Astrocyte (in vitro differentiated cells and primary cell): ENCODE data around the gene NPY4R2. TPM values are rescaled to one million over a fixed set of nuclear protein-coding genes. Genes with fewer than 3 reads are reported as not detected.
"Not testable (repeated sequence)": the region's sequence is repeated elsewhere in the genome, so short reads cannot be mapped to it uniquely, and the experiment has no call there.

Experiments
- DNase-seq: peaks from one replicate; pipeline ENCODE4 v3.0.0-alpha.2; 2010; ENCODE audit warnings: low read depth
- FAIRE-seq: peaks from 2 replicates; lab custom pipeline; 2011; peaks lifted over from hg19 to GRCh38; lab: Jason Lieb, UNC
- H2AFZ ChIP-seq: 2 replicates; pipeline ENCODE4 v1.6.0; 2012; ENCODE audit warnings: low read depth, low read length, inconsistent platforms
- H3K27ac ChIP-seq: 2 replicates; pipeline ENCODE4 v1.5.1; 2011; ENCODE audit warnings: low read depth, low read length, inconsistent platforms
- H3K27me3 ChIP-seq: 2 replicates; pipeline ENCODE4 v1.6.0; 2011; ENCODE audit warnings: low read length, inconsistent platforms; ENCODE audit not compliant: insufficient read depth
- H3K36me3 ChIP-seq: 2 replicates; pipeline ENCODE4 v1.5.1; 2011; ENCODE audit warnings: low read length, inconsistent platforms; ENCODE audit not compliant: insufficient read depth
- H3K4me1 ChIP-seq: 2 replicates; pipeline ENCODE4 v1.5.1; 2011; ENCODE audit warnings: low read length, inconsistent platforms; ENCODE audit not compliant: insufficient read depth
- H3K4me2 ChIP-seq: 2 replicates; pipeline ENCODE4 v1.6.0; 2012; ENCODE audit warnings: low read length, inconsistent platforms
- H3K4me3 ChIP-seq: 2 replicates; pipeline ENCODE4 v1.5.1; 2011; ENCODE audit warnings: low read depth, mild to moderate bottlenecking, low read length, inconsistent platforms; ENCODE audit not compliant: insufficient read depth
- H3K79me2 ChIP-seq: 2 replicates; pipeline ENCODE4 v1.6.0; 2012; ENCODE audit warnings: mild to moderate bottlenecking, low read length, inconsistent platforms; ENCODE audit not compliant: insufficient read depth
- H3K9ac ChIP-seq: 2 replicates; pipeline ENCODE4 v1.6.0; 2012; ENCODE audit warnings: mild to moderate bottlenecking, low read length, inconsistent platforms
- H3K9me3 ChIP-seq: 2 replicates; pipeline ENCODE4 v1.5.1; 2012; ENCODE audit warnings: low read depth, mild to moderate bottlenecking, low read length, inconsistent platforms; ENCODE audit not compliant: insufficient read depth
- H4K20me1 ChIP-seq: 2 replicates; pipeline ENCODE4 v1.6.0; 2012; ENCODE audit warnings: low read length, inconsistent platforms; ENCODE audit not compliant: insufficient read depth
- H3K27ac Mint-ChIP-seq: one replicate; pipeline ENCODE4 v1.8.0; 2021; ENCODE audit warnings: mild to moderate bottlenecking, mixed read lengths; ENCODE audit not compliant: unreplicated experiment
- H3K27me3 Mint-ChIP-seq: one replicate; pipeline ENCODE4 v1.8.0; 2021; ENCODE audit warnings: low read depth, mixed read lengths; ENCODE audit not compliant: unreplicated experiment
- H3K36me3 Mint-ChIP-seq: one replicate; pipeline ENCODE4 v1.8.0; 2021; ENCODE audit warnings: low read depth, mixed read lengths; ENCODE audit not compliant: unreplicated experiment
- H3K4me1 Mint-ChIP-seq: one replicate; pipeline ENCODE4 v1.8.0; 2021; ENCODE audit warnings: low read depth, mixed read lengths; ENCODE audit not compliant: unreplicated experiment
- H3K4me3 Mint-ChIP-seq: one replicate; pipeline ENCODE4 v1.8.0; 2021; ENCODE audit warnings: mild to moderate bottlenecking, moderate library complexity, mixed read lengths; ENCODE audit not compliant: unreplicated experiment
- H3K9me3 Mint-ChIP-seq: one replicate; pipeline ENCODE4 v1.8.0; 2021; ENCODE audit warnings: mild to moderate bottlenecking, mixed read lengths; ENCODE audit not compliant: unreplicated experiment
- total RNA-seq: library from RNA; stranded (reverse); gene quantifications from 2 replicates; pipeline ENCODE4 v1.2.1, GENCODE V29; 2021

NPY4R2 gene
- total RNA-seq, 1 donor from 2014 or later: not detected

DNA sequence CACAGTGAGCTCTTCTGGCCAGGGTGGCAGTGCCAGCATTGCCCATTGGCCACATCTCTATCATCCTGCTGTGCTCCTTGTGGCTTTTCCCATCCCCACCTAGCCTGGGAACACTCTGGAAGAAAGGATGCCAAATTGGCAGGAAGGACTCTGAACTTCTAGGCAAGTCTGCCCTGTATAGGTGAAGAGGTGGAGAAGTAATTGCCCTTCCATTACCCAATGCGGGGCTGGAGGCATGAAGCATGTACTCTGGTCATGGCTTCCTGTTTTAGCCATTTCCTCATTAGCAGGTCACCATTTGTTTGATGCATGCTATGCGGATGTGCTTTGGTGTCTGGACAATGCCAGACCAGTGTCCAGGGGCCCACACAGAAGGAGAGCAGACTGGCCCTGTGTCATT lies 32.1 kb upstream of the NPY4R2 start:
- not testable (repeated sequence) for H4K20me1 ChIP-seq, H3K4me3 Mint-ChIP-seq, H3K36me3 Mint-ChIP-seq, H3K36me3 ChIP-seq, H3K4me1 ChIP-seq, FAIRE-seq, H3K27ac Mint-ChIP-seq, H3K27me3 ChIP-seq, H3K4me3 ChIP-seq, H3K27ac ChIP-seq, H3K9ac ChIP-seq, DNase-seq, H3K27me3 Mint-ChIP-seq, H3K4me2 ChIP-seq, H3K9me3 Mint-ChIP-seq, H3K4me1 Mint-ChIP-seq, H3K9me3 ChIP-seq, H2AFZ ChIP-seq, H3K79me2 ChIP-seq

DNA sequence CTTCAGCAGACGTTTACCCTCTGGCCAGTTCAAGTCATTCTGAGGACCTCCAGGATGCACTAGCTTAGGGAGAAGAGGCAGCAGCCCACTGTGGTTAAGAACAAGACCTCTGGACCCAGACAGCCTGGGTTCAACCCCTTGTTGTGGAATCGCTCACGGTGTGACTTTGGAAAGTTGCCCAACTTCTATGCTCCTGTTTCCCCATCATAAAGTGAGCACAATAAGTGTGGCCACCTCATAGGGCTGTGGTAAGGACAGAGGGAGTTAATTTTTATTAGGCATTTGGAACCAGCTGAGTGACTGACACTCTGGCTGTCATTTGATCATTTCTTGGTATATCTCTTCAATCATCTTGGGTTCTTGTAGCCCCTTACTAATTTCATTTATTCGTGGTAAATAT lies 31.6 kb upstream of the NPY4R2 start:
- not testable (repeated sequence) for H3K27me3 Mint-ChIP-seq, H3K4me1 ChIP-seq, H4K20me1 ChIP-seq, H3K36me3 Mint-ChIP-seq, H3K4me3 ChIP-seq, H3K27ac ChIP-seq, H3K4me1 Mint-ChIP-seq, H3K79me2 ChIP-seq, H3K27ac Mint-ChIP-seq, H2AFZ ChIP-seq, H3K9me3 ChIP-seq, DNase-seq, FAIRE-seq, H3K9me3 Mint-ChIP-seq, H3K27me3 ChIP-seq, H3K36me3 ChIP-seq, H3K9ac ChIP-seq, H3K4me2 ChIP-seq, H3K4me3 Mint-ChIP-seq

DNA sequence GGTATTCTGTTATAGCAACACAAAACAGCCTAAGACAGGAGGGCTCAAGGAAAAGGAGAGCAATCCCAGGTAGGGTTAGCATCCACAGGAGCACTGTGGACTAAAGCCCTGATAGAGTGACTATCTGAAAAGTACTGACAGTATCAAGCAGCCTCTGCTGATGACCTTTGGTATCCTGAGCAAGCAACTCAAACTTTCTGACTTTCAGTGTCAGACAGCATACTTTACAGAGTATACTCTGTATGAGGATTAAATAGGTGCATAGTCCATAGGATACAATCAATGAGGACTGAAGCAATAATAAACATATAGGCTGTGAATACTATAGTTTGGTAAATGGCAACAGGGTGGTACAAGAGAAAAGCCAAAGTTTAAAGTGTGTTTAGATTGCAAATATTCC lies 27.7 kb upstream of the NPY4R2 start:
- H3K4me3 ChIP-seq, H3K9ac ChIP-seq, FAIRE-seq, DNase-seq, H2AFZ ChIP-seq, H3K4me1 ChIP-seq, H3K27ac ChIP-seq, H3K79me2 ChIP-seq, H3K27me3 ChIP-seq, H3K4me3 Mint-ChIP-seq, H3K36me3 ChIP-seq, H3K27me3 Mint-ChIP-seq, H3K9me3 ChIP-seq, H3K4me1 Mint-ChIP-seq, H3K27ac Mint-ChIP-seq, H4K20me1 ChIP-seq, H3K9me3 Mint-ChIP-seq, H3K4me2 ChIP-seq, H3K36me3 Mint-ChIP-seq: not testable (repeated sequence)

DNA sequence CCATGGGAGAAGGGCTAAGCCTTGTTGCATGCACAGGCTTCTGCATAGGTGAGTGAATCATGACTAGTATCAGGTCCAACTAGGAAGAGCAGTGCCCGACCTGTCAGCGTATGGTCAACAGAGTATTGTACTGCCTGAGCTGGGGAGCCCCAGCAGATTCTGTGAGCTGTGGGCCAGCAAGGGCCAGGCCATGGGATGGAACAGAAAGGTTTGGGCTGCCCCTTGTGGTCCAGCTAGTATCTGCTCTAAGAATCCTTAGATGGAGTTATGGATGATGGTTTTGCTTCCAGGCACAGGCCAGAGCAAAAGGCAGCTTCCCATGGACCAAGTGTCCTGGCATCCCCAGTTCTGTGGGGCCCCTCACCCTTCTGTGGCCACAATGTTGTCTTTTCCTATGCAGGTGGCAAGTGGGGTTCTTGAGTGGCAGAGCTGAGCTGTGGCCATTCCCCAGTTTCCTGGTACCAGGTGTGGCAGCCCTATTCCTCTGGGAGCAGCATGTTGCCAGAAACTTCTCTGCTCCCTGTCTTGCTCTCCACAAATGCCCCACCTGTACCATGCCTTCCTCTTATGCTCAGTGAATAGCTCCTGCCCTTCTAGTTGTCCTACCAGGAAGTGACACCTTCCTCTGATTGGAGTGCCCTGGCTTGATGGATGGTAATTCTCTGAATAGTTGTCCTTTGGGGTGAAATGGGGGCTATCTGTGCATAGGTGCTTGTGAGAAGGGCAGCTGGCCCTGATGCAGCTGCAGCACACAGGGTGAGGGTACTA lies 25.8 kb upstream of the NPY4R2 start:
- not testable (repeated sequence) for H3K36me3 Mint-ChIP-seq, H3K9ac ChIP-seq, H3K4me1 ChIP-seq, H3K4me1 Mint-ChIP-seq, H3K4me3 ChIP-seq, H3K9me3 Mint-ChIP-seq, H3K27ac Mint-ChIP-seq, H3K4me2 ChIP-seq, H3K79me2 ChIP-seq, FAIRE-seq, H3K27me3 ChIP-seq, H3K27ac ChIP-seq, H3K27me3 Mint-ChIP-seq, H4K20me1 ChIP-seq, H2AFZ ChIP-seq, DNase-seq, H3K36me3 ChIP-seq, H3K4me3 Mint-ChIP-seq, H3K9me3 ChIP-seq

DNA sequence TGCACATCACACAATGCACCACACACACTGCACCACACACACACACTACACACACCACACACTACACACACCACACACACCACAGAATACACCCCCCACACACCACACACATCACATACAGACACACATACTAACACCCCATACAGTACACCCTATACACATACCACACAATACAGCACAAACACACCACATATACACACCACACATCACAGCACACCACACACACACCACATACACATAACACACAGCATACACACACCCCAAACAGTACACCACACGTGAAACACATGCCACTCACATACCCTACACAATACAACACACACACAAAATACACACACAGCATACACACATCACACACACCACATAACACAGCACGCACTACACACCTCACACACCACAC lies 23.9 kb upstream of the NPY4R2 start:
- DNase-seq, H3K27ac ChIP-seq, H3K27ac Mint-ChIP-seq, H3K9me3 Mint-ChIP-seq, H3K27me3 ChIP-seq, H4K20me1 ChIP-seq, H3K4me1 Mint-ChIP-seq, H3K36me3 ChIP-seq, FAIRE-seq, H3K4me3 ChIP-seq, H3K9me3 ChIP-seq, H3K4me3 Mint-ChIP-seq, H3K4me2 ChIP-seq, H3K4me1 ChIP-seq, H3K9ac ChIP-seq, H2AFZ ChIP-seq, H3K36me3 Mint-ChIP-seq, H3K27me3 Mint-ChIP-seq, H3K79me2 ChIP-seq: not testable (repeated sequence)

DNA sequence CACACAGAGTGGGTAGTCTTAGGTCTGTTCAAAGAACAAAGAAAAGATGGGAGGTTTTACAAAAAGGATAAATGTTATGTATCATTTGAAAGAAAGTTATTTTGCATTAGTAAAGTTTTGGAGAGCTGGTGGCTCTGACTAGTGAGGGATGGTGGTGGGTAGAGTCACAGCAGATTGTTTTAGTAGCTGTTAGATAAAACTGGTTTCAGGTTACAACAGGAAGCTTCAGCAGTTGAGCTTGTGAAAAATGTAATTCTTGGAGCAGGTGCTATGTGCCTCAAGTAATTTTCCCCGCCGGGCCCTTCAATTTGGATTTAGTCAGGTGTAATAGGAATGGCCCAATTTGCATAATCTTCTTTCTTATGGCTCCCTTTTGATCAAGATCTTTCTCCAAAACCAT lies 20.6 kb upstream of the NPY4R2 start:
- H3K27me3 Mint-ChIP-seq, H3K4me1 Mint-ChIP-seq, H3K27ac ChIP-seq, H3K4me1 ChIP-seq, H3K4me2 ChIP-seq, H2AFZ ChIP-seq, FAIRE-seq, H3K9me3 ChIP-seq, DNase-seq, H3K4me3 ChIP-seq, H4K20me1 ChIP-seq, H3K36me3 ChIP-seq, H3K9ac ChIP-seq, H3K27me3 ChIP-seq, H3K9me3 Mint-ChIP-seq, H3K4me3 Mint-ChIP-seq, H3K79me2 ChIP-seq, H3K36me3 Mint-ChIP-seq, H3K27ac Mint-ChIP-seq: not testable (repeated sequence)
